ENCODE data around the gene PSENEN.

DNA sequence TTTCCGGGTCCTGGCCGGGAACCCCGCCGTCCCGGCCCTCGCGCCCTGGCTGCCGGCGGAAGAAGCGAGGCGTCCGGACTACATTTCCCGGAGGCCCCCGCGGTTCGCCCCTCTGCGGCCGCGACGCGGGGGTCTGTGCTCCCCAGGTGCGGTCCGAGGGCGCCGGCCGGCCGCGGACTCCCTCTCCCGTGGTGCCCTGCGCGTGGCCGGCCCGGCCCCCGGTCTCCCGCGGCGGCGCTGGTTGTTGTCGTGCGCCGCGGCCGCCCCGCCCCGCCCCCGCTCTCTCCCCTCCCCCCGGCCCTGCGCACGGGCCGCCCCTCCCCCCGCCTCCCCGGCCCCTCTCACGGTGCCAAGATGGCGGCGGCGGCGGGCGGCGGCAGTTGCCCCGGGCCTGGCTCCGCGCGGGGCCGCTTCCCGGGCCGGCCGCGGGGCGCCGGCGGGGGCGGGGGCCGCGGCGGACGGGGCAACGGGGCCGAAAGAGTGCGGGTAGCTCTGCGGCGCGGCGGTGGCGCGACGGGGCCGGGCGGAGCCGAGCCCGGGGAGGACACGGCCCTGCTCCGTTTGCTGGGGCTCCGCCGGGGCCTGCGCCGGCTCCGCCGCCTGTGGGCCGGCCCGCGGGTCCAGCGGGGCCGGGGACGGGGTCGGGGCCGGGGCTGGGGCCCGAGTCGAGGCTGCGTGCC is 27.6 kb upstream of the PSENEN start, which contains the start of gene KMT2B:
- TF ChIP-seq, protein P1, sequence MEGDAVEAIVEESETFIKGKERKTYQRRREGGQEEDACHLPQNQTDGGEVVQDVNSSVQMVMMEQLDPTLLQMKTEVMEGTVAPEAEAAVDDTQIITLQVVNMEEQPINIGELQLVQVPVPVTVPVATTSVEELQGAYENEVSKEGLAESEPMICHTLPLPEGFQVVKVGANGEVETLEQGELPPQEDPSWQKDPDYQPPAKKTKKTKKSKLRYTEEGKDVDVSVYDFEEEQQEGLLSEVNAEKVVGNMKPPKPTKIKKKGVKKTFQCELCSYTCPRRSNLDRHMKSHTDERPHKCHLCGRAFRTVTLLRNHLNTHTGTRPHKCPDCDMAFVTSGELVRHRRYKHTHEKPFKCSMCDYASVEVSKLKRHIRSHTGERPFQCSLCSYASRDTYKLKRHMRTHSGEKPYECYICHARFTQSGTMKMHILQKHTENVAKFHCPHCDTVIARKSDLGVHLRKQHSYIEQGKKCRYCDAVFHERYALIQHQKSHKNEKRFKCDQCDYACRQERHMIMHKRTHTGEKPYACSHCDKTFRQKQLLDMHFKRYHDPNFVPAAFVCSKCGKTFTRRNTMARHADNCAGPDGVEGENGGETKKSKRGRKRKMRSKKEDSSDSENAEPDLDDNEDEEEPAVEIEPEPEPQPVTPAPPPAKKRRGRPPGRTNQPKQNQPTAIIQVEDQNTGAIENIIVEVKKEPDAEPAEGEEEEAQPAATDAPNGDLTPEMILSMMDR (conservative IDR thresholded peaks at IDR 0.05; ENCODE audit: low read depth, low read length), result no peak
- no peak for TF ChIP-seq EZH2 (IDR thresholded peaks at IDR 0.05; ENCODE audit: low read length, unreplicated experiment)
